GM18508 (cell line): ENCODE data around the gene RAB3C.
A peak's percentile ranks its signal among the peaks of the same experiment; 100 is the strongest.

ENCODE experiments used
- ATAC-seq: cut with Tn5 transposase; IDR thresholded peaks from one replicate; pipeline ENCODE4 v1.9.1; 2021; ENCODE audit warnings: moderate number of reproducible peaks; ENCODE audit not compliant: insufficient read depth, unreplicated experiment

The RAB3C gene

DNA sequence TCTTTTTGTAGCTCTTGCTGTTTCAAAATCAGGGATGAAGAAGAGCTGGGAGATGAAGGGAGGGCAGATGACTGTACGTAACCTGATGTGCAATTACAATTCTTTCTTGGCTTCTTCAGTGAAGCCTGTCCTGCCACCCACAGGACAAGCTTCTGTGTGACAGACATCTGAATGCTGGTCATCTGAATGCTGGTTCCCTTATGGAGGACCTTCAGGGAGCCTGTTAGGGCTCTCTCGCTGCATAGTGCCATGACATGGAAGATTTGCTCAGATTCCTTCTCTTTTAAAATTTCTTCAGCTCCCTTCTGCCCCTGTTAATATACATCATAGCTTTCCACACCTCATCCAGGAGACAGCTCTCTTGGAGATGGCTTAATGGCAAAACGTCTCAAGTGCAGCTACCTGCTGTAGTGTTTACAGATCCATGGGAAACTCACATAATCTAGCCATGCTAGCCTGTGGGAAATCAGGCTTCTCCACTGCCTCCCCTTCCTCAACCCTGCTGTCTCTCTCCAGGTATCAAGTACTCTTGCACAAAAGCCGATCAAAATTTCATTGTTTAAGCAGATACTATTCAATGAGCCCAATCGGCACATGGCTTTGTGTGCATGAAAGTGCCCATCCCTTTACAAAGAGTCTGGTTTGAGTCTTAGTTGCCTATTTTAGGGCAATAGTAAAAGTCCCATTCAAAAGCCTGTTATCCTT is 134.6 kb downstream of the RAB3C start:
- ATAC-seq: no peak

- ATAC-seq: no peak
Observed at GRCh38 chr5:58718269-58718978, 135.5 kb downstream of the RAB3C start.

DNA sequence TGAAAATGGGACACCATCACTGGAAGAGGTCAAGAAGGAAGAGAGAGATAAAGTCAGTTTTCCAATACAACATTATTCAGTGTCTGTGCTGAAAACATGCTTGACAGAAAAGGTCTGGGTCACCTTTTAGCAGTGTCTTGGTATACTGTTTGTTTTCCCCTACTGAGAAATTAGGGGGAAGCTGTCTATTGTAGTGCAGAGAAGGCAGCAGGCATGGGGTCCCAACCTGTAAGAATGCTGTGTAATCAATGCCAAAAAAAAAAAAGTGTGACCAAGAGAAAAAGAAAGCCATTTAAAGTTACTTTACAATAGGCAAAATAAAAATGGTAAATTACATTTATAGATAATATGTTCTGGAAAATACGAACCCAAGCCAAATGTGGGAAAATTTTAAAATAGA is 139.3 kb downstream of the RAB3C start:
- no peak for ATAC-seq

GRCh38 chr5:58724992-58725391 is 142.1 kb downstream of the RAB3C start:
- no peak for ATAC-seq

DNA sequence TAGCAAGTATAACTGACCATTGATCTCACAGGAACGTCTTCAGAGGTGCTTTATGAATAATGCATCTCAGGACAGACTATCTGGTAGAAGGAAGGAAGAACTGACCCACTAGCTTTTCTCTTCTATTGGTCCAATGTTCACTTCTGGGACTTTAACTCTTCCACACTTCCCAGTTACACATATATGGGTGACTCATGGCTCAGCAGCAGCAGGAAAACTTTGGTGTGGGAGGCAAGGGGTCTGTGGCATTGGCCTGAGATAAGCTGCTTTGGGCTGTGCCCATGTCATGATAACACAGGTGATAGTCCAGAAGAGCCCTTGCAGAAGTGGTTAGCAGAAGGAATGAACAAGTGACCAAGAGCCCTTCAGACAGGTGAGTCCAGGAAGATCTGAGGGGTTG is 148.8 kb downstream of the RAB3C start:
- no peak for ATAC-seq

DNA sequence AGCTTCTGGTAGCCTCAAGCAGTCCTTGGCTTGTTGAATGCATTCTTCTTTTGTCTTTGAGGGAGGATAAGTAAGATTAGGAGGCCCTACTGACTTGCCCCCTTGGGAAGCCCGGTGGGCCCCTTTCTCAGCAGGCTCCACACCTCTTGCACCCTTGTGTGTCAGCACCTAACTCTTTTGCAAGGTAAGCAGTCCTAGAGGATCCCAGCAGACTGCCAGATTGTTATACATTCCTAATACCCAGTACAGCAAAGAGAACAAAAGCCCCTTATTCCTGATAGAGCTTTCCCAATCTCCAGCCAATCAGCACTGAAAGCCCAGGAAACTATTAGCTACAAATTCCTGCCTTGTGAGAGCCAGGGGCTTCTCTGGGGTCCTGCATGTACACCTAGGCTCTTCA is 152.8 kb downstream of the RAB3C start:
- ATAC-seq: no peak

- no peak for ATAC-seq
Observed at GRCh38 chr5:58736214-58736613, 153.3 kb downstream of the RAB3C start.

DNA sequence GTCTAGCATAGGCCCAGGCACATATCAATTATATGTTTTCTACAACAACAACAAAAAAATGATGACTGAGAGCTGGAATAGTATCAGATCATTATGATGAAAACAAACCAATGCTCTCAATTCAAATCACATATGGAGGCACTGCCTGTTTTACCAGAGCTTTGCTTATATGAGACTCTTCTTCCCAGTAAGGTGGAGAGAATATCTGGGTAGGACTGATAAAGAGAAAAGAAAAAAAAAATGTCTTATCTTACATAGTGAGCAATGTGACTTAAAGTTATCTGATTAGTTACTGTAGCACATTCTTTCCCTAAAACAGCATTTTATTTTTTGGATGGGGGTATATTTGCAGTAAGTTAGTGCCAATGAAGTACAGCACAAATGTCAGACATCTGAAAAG is 154.8 kb downstream of the RAB3C start:
- no peak for ATAC-seq

DNA sequence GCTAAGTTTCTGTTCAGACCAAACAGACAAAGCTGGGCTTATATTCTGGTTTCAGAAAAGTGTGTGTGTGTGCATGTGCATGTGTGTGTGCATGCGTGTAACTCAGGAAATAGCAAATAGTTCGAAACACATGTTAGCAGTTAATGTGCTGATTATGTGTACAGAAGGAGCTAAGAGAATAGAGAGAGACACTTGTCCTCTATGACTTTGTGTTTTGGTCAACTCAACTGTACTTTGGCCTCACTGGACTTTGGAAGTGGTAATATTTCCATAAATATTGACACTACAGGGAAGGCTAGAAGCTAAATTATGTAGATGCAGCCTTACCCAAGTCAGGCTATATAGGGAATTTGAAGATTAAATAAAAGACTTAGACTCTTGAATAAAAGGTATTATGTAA is 155.5 kb downstream of the RAB3C start:
- ATAC-seq: no peak

GRCh38 chr5:58739051-58739450 is 156.2 kb downstream of the RAB3C start:
- no peak for ATAC-seq

- no peak for ATAC-seq
Observed at GRCh38 chr5:58740956-58741355, 158.1 kb downstream of the RAB3C start.

DNA sequence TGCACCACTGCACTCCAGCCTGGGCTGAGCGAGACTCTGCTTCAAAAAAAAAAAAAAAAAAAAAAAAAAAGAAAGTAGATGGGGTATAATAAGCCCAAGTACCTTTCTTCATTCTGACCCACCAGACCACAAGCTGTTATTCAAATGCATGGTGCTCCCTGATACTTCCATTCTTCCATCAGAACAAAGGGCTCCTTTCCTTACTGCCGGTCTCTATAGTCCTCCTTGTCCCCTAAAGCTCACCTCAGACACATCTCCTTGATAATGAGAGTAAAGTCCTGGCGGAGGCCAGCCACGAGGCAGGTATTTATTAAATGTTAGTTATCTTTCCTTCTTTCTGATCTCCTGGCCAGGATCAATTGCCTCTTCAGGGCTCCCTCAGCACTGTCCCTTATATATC is 162.5 kb downstream of the RAB3C start:
- ATAC-seq: no peak

DNA sequence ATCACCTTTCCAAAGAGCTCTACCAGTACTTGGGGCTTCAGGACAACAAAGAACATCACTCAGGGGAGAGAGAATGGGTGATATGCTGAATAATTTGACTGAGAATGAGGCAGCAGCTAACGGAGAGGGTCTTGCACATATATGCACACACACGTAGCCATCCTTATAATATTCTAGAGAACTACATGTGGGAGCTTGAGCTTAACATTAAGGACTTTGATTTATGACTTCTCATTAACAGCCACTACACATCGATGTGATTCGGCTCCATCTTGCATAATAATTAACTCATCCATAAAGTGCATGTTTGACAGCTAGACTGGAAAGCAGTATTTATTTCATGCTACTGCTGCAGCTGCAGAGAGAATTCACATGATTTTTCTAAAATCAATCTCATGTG is 163.4 kb downstream of the RAB3C start:
- no peak for ATAC-seq

GRCh38 chr5:58750036-58750435 is 167.2 kb downstream of the RAB3C start:
- no peak for ATAC-seq

DNA sequence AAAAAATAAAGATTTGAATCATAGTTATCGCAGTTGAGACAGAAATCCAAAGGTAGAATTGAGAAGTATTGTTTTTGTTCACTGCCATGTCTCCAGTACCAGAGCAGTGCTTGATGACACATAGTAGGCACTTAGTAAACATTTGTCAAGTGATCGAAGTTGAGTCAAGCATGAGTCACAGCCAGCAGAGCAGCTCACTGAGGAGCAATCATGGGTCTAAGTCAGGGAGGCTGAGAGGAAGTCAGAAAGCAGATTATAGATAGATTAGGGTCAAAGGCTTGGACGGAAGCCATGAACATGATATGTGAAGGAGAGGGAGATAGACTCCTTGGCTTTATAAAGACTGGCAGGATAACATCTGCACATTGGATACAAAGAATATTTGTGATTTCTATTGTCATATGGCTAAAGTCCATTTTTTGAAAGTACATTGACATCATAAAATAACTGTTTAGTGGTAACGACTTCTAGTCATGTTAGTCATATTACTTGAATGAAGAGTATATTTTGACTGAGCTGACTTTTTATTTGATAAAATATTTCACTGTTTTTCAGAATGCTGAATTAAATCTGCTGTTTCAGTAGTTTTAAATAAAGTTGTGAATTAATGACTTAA is 168.5 kb downstream of the RAB3C start:
- no peak for ATAC-seq

DNA sequence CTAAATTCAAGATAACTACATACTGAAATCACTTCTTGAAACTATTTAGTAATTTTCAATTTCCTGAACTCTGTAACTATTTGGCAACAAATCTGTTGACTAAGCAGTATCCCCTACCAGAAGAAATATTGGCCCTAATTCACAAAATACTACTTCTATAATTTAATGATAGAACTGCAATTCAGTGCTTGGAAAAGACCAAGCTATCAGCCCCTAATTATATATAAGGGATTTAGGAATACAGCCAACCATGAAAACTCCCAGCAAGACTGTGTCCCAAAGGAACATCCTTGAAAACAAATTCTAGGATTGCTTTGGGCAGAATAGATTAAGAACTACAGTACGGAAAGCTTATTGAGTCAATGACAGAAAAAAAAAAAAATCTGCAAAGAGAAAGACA is 169.2 kb downstream of the RAB3C start:
- ATAC-seq: no peak

GRCh38 chr5:58753446-58753845 is 170.6 kb downstream of the RAB3C start:
- no peak for ATAC-seq

DNA sequence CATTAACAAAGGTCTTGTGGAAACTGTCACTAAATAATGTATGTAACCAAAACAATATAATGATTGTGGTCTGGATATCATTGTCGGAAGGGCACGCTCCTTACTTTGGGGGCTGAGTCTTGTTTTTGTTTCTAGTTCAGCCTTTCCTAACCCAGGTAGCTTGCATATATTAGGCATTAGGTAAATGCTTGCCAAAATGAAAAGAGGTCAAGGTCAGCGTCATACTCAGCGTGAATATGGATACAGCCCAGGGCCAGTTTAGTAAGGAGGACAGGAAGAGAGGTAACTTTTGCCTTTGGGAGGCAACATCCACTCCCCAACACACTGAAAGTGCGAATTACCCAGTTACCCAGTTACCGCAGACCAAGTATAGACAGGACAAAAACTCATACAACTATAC is 171.4 kb downstream of the RAB3C start:
- ATAC-seq: no peak

GRCh38 chr5:58755397-58755796 is 172.5 kb downstream of the RAB3C start:
- ATAC-seq: no peak

DNA sequence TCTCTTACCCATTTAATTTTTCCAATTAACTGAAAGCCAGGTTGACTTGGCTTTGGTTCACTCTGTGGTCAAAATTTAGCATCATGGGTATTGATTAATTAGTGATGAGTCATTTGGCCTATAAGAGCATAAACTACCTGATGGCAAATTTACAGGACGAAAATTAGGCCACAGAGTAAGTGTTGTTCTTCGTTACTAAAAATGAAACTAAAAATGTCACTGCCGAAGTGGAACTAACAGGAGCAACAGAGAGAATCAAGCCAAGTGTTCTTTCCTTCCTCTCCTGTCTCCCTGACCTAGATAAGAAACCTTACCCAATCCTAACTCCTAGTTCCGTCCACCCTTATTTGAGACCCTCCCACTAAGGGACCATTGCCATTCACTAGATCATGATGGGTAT is 176.9 kb downstream of the RAB3C start:
- peak; percentile 92 for ATAC-seq

- ATAC-seq: no peak
Observed at GRCh38 chr5:58760222-58760621, 177.3 kb downstream of the RAB3C start.

DNA sequence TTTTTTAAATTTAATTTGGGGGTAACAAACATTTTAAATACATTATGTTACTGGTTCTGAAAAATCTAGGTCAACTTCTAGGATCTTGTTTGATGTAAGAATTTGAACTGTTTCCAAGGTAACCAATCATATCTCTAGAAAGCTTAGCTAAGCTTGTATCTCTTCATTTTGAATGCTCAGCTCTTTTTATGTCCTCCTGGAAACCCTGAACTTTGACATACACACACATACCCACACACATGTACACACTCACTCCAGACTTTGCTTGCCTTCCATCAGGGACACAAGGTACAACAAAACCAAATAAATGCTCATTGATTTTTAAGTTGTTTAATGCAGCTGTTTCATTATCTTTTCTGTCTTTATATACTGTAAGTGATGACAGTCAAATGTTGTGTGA is 178.5 kb downstream of the RAB3C start:
- ATAC-seq: no peak
